DND-41 (cell line): ENCODE measurements around the gene EPB41.

Experiments used
- ATAC-seq: fragments of 200-7000 bp; cut with Tn5 transposase; 3 replicates; pipeline ENCODE4 v1.9.1; 2021; ENCODE audit warnings: low read depth; ENCODE audit not compliant: insufficient read depth
- DNase-seq: peaks from one replicate; pipeline ENCODE4 v3.0.0-alpha.2; 2020
- H2AFZ ChIP-seq: 2 replicates; pipeline ENCODE4 v1.6.0; 2012; ENCODE audit warnings: low read depth, low read length
- H3K27ac ChIP-seq: 2 replicates; pipeline ENCODE4 v1.5.1; 2012; ENCODE audit warnings: low read length, inconsistent platforms
- H3K27me3 ChIP-seq: fragments of 200-600 bp; sonication (generic); 2 replicates; pipeline ENCODE4 v1.6.0; 2012; ENCODE audit warnings: low read length, mild to moderate bottlenecking, inconsistent platforms; ENCODE audit not compliant: insufficient read depth, poor library complexity
- H3K36me3 ChIP-seq: 2 replicates; pipeline ENCODE4 v1.5.1; 2012; ENCODE audit warnings: low read length, inconsistent platforms; ENCODE audit not compliant: insufficient read depth
- H3K4me1 ChIP-seq: 2 replicates; pipeline ENCODE4 v1.5.1; 2012; ENCODE audit warnings: mild to moderate bottlenecking, low read length; ENCODE audit not compliant: insufficient read depth
- H3K4me2 ChIP-seq: 2 replicates; pipeline ENCODE4 v1.6.0; 2012; ENCODE audit warnings: mild to moderate bottlenecking, moderate library complexity, low read length, inconsistent platforms; ENCODE audit not compliant: insufficient read depth
- H3K4me3 ChIP-seq, 2 experiments: fragments of 200-600 bp in 1 of 2; shearing (Covaris generic) in 1 of 2; 2 replicates each; pipeline ENCODE4 v1.5.1; 2012 to 2016; ENCODE audit warnings: inconsistent platforms in 2 of 2, low read length in 2 of 2, mild to moderate bottlenecking in 2 of 2, low read depth in 1 of 2, moderate library complexity in 1 of 2
- H3K79me2 ChIP-seq: 2 replicates; pipeline ENCODE4 v1.6.0; 2012; ENCODE audit warnings: low read length, inconsistent platforms; ENCODE audit not compliant: insufficient read depth
- H3K9ac ChIP-seq: 2 replicates; pipeline ENCODE4 v1.6.0; 2012; ENCODE audit warnings: low read depth, mild to moderate bottlenecking, inconsistent platforms, low read length, moderate library complexity
- H3K9me3 ChIP-seq: 2 replicates; pipeline ENCODE4 v1.5.1; 2012; ENCODE audit warnings: low read length, moderate library complexity, mild to moderate bottlenecking, inconsistent platforms; ENCODE audit not compliant: insufficient read depth, severe bottlenecking
- H4K20me1 ChIP-seq: 2 replicates; pipeline ENCODE4 v1.6.0; 2012; ENCODE audit warnings: low read length; ENCODE audit not compliant: insufficient read depth
- EZH2 ChIP-seq: IDR thresholded peaks from 3 replicates; pipeline ENCODE4 v1.6.1; 2012; ENCODE audit warnings: borderline replicate concordance, low read depth, mild to moderate bottlenecking, moderate library complexity, low read length, inconsistent platforms; ENCODE audit not compliant: severe bottlenecking
- TF ChIP-seq, protein P1 (sequence below): IDR thresholded peaks from 2 replicates; pipeline ENCODE4 v1.5.1; 2012; ENCODE audit warnings: borderline replicate concordance, low read length, moderate library complexity, mild to moderate bottlenecking; ENCODE audit not compliant: poor library complexity, severe bottlenecking; ENCODE audit errors: extremely low read depth

EPB41 gene

DNA sequence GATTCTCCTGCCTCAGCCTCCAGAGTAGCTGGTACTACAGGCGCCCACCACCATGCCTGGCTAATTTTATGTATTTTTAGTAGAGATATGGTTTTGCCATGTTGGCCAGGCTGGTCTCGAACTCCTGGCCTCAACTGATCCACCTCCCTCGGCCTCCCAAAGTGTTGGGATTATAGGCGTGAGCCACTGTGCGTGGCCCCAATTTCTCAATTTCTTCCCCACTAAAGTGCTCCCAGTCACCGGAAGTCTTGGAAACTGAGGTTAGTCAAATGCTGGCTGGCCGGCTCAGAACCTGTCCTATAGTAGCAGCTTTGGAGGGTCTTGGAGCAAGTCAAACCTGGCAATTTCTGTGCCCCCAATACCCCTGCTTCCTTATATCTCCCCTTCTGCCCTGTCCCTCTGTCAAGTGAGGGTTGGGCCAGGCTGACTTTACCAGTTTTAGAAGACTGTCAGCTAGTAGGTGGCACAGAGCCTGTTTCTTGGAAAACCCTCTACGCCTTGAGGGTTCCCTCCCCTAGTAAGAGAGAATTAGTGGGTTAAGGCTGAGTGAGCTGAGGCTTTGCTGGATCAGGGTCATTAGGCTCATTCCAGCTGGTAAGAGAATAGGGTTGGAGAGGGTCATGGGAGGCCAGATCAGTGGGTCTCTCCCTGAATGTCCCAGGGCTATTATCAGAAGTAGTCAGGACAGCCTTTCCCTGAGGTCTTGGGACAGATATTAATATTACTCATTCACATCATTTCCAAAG is 8.3 kb upstream of the EPB41 start:
- H3K36me3 ChIP-seq: no peaks in the 10 kb centered on the region

DNA sequence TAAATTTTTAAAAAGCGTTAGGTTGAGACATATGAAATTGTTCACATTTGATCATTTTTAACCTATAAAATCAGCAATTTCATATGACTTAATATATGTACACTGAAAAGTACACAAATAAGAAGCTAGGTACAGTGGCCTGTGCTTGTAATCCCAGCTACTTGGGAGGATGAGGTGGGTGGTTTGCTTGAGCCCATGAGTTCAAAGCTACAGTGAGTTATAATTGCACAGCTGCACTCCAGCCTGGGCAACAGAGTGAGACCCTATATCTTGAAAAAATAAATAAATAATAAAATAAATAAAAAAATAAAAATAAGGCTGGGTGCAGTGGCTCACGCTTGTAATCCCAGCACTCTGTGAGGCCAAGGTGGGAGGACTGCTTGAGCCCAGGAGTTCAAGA is 5.2 kb upstream of the EPB41 start:
- H3K27ac ChIP-seq: no peak overlapping the region
- H4K20me1 ChIP-seq: no peaks in the 10 kb centered on the region
- no peak overlapping the region for H3K4me2 ChIP-seq
- no peak overlapping the region for H2AFZ ChIP-seq
- no peaks in the 10 kb centered on the region for H3K36me3 ChIP-seq
- H3K4me3 ChIP-seq: no peak overlapping the region
- no peaks in the 10 kb centered on the region for H3K9me3 ChIP-seq
- no peaks in the 10 kb centered on the region for H3K27me3 ChIP-seq
- ATAC-seq (no peak), DNase-seq (no peak)
- H3K79me2 ChIP-seq: no peaks in the 10 kb centered on the region
- no peak for TF ChIP-seq EZH2
- TF ChIP-seq, protein P1, sequence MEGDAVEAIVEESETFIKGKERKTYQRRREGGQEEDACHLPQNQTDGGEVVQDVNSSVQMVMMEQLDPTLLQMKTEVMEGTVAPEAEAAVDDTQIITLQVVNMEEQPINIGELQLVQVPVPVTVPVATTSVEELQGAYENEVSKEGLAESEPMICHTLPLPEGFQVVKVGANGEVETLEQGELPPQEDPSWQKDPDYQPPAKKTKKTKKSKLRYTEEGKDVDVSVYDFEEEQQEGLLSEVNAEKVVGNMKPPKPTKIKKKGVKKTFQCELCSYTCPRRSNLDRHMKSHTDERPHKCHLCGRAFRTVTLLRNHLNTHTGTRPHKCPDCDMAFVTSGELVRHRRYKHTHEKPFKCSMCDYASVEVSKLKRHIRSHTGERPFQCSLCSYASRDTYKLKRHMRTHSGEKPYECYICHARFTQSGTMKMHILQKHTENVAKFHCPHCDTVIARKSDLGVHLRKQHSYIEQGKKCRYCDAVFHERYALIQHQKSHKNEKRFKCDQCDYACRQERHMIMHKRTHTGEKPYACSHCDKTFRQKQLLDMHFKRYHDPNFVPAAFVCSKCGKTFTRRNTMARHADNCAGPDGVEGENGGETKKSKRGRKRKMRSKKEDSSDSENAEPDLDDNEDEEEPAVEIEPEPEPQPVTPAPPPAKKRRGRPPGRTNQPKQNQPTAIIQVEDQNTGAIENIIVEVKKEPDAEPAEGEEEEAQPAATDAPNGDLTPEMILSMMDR: no peak
- H3K9ac ChIP-seq: no peak overlapping the region
- H3K4me1 ChIP-seq: peaks cover 9% of the 10 kb centered on the region

More for the DNA sequence above, 8.3 kb upstream of the EPB41 start:
- H3K79me2 ChIP-seq: no peaks in the 10 kb centered on the region
- H3K9ac ChIP-seq: no peak overlapping the region
- TF ChIP-seq, protein P1: no peak
- no peak for TF ChIP-seq EZH2
- no peaks in the 10 kb centered on the region for H3K27me3 ChIP-seq
- no peaks in the 10 kb centered on the region for H3K9me3 ChIP-seq
- H3K4me3 ChIP-seq: no peak overlapping the region
- ATAC-seq: no peak
- no peak overlapping the region for H3K4me2 ChIP-seq
- no peak overlapping the region; the same call in 1 of the 2 replicates for H3K27ac ChIP-seq
- no peaks in the 10 kb centered on the region for H4K20me1 ChIP-seq
- H2AFZ ChIP-seq: no peak overlapping the region
- DNase-seq: no peak
- no peaks in the 10 kb centered on the region for H3K4me1 ChIP-seq

DNA sequence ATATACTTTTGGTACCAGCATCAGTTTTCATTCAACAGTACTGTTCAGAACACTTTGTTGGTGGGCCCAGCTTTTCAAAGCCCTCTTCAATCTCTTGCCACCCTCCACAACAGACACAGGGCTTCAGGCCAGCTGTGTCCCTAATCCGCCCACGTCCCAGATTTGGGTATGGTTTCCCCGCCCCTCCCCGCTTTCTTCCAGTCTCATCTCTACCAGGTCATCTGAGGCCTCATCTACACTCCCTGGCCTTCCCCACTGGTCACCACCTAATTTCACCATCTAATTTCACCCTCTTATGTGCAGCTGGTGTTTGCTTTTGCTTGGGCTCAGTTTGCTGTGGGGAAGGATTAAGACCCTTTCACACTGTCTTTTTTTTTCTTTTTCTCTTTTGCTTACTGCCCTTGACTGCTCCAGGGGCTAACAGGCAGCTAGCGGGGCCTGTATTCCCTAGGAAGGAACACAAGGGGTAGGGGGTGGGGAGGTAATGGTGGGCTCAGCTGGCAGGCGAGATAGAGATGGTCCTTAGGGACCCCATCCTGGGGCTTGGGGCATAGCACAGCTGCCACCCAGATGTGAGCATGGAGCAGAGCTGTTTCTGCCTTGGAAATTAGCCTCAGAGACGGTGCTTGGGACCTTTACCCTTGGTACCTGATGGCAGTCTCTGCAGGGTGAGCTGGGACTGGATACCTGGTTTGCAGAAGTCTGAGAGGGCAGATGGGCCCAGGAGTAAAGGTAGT is 3.8 kb upstream of the EPB41 start:
- peaks cover 14% of the 10 kb centered on the region for H3K4me1 ChIP-seq
- H3K4me2 ChIP-seq: no peak overlapping the region
- no peaks in the 10 kb centered on the region for H3K27me3 ChIP-seq
- DNase-seq (no peak), ATAC-seq (no peak)
- H3K9me3 ChIP-seq: no peaks in the 10 kb centered on the region
- H3K27ac ChIP-seq: no peak overlapping the region
- H2AFZ ChIP-seq: no peak overlapping the region
- peaks cover 11% of the 10 kb centered on the region for H3K79me2 ChIP-seq
- no peak overlapping the region for H3K4me3 ChIP-seq
- no peaks in the 10 kb centered on the region for H4K20me1 ChIP-seq
- H3K36me3 ChIP-seq: no peaks in the 10 kb centered on the region
- TF ChIP-seq, protein P1: no peak
- TF ChIP-seq EZH2: no peak
- no peak overlapping the region for H3K9ac ChIP-seq
